Central memory CD8-positive, alpha-beta T cell (primary cell): ENCODE measurements around the gene FITM1.

Source experiments
- ATAC-seq: fragments of 150-1000 bp; cut with Tn5 transposase; replicated peaks from 2 replicates; pipeline ENCODE4 v1.10.0; 2022; ENCODE audit warnings: mild to moderate bottlenecking, moderate FRiP score, moderate number of reproducible peaks; ENCODE audit not compliant: poor library complexity, severe bottlenecking; ENCODE audit errors: extremely low read depth
- DNase-seq, 2 donors: peaks; one replicate each; pipeline ENCODE4 v3.0.0; 2021; ENCODE audit warnings: low spot score in 2 of 2
- H3K27ac Mint-ChIP-seq: one replicate; pipeline ENCODE4 v1.8.0; 2022; ENCODE audit warnings: low read depth, mild to moderate bottlenecking, moderate library complexity, mixed read lengths
- H3K27me3 Mint-ChIP-seq: one replicate; pipeline ENCODE4 v1.8.0; 2022; ENCODE audit warnings: mixed read lengths
- H3K36me3 Mint-ChIP-seq: one replicate; pipeline ENCODE4 v1.8.0; 2022; ENCODE audit warnings: mild to moderate bottlenecking, moderate library complexity, mixed read lengths; ENCODE audit not compliant: insufficient read depth
- H3K4me1 Mint-ChIP-seq: one replicate; pipeline ENCODE4 v1.8.0; 2022; ENCODE audit warnings: mixed read lengths
- H3K4me3 Mint-ChIP-seq: one replicate; pipeline ENCODE4 v1.8.0; 2022; ENCODE audit warnings: mild to moderate bottlenecking, moderate library complexity, mixed read lengths
- H3K9me3 Mint-ChIP-seq: one replicate; pipeline ENCODE4 v1.8.0; 2022; ENCODE audit warnings: mixed read lengths

Gene FITM1, protein sequence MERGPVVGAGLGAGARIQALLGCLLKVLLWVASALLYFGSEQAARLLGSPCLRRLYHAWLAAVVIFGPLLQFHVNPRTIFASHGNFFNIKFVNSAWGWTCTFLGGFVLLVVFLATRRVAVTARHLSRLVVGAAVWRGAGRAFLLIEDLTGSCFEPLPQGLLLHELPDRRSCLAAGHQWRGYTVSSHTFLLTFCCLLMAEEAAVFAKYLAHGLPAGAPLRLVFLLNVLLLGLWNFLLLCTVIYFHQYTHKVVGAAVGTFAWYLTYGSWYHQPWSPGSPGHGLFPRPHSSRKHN

DNA sequence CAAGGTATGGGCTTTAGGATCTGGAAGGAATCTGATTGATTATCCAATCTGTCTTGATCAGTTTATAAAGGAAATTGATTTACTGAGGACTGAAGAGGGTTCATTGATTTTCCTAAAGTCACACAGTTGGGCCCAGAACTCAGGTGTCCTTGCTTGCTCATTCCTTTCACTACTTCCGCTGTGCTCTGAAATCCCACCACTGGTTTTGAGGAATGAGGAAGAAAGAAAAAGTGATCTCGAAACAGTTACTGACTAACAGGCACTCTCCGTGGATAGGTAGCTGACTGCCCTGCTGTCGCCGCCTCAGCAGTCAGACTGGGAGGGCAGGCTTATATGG, at the start of gene FITM1:
Gene FITM1 (plus strand): TSS at position 280 of the 337 bp plus-strand sequence. CDS start 905 bp downstream, outside the sequence.
- Mint-ChIP-seq H3K4me1 (peaks cover 20% of the 10 kb centered on the region), H3K4me3 (no peak within 1 kb of the TSS), H3K27ac (no peak within 1 kb of the TSS), H3K36me3 (peaks cover 3% of the 10 kb centered on the region), H3K27me3 (no peaks in the 10 kb centered on the region), H3K9me3 (no peaks in the 10 kb centered on the region)
- DNase-seq (no peak), ATAC-seq (no peak)

DNA sequence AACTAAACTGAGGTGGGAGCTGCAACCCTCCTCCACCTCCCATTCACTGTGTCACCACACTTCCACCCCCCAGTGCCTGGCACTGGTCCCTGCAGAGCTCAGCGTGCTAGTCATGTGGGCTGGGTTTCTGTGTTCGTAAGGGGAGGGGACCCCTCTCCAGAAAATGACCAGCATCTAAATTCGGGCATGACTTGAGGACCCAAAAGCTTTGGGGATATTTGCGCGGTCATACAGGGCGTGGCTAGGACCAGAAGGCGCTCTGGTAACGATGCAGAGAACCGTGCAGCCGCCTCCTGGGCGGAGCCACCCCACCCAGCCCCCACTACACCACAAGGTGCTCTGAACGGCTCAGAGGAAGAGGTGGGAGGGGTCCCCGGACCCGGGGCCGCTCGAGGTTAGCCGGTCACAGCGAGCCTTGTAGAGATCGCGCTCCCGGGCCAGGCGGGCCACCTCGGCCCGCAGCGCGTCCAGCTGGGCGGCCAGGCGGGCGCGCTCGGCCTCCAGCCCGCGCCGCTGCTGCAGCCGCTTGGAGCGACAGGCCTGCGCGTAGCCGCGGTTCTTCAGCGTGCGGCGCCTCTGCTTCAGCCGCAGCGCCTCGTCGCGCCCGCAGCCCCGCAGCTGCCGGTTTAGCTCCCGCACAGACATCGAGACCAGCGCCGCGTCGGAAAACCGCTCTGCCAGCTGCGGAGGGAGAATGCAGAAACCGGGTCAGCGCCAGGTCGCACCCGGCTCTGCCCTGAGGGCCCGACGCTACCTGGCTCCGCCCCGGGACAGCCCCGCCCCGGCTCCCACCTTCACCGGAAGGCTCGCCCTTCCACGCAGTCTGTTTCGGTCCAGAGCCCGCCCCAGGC, 49.3 kb upstream of the FITM1 start:
- H3K27me3 Mint-ChIP-seq, result no peaks in the 10 kb centered on the region
- DNase-seq, result peak; percentile 33 to 41

DNA sequence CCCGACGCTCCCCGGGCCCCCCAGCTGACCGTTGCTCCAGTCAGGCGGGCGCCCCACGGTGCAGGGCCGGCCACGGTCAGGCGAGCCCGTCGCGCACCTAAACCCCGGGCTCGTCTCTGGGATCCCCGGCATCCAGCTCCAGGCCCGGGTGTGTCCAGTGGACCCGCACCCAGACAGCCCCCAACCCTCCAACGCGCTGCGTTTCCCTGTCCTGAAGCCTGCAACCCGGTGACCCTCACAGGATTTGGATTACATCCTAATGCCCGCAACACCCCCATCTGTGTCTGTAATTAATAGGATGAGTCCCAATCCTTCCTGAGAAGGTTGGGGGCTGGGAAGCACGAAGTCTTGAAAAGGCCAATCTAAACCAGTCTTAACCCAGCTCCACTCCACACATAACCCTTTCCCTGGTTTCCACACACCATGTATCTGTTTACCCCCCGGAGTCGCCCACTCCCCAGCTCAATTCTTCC, 48.7 kb upstream of the FITM1 start:
- peak overlapping the region; percentile 83 for H3K4me3 Mint-ChIP-seq
- H3K9me3 Mint-ChIP-seq, result no peaks in the 10 kb centered on the region

More for the DNA sequence above, 49.3 kb upstream of the FITM1 start:
- no peak overlapping the region for H3K27ac Mint-ChIP-seq
- H3K9me3 Mint-ChIP-seq, result no peaks in the 10 kb centered on the region
- peaks cover 23% of the 10 kb centered on the region for H3K4me1 Mint-ChIP-seq
- peaks cover 7% of the 10 kb centered on the region for H3K36me3 Mint-ChIP-seq
- peak; percentile 85 for ATAC-seq
- H3K4me3 Mint-ChIP-seq, result peak overlapping the region; percentile 83

DNA sequence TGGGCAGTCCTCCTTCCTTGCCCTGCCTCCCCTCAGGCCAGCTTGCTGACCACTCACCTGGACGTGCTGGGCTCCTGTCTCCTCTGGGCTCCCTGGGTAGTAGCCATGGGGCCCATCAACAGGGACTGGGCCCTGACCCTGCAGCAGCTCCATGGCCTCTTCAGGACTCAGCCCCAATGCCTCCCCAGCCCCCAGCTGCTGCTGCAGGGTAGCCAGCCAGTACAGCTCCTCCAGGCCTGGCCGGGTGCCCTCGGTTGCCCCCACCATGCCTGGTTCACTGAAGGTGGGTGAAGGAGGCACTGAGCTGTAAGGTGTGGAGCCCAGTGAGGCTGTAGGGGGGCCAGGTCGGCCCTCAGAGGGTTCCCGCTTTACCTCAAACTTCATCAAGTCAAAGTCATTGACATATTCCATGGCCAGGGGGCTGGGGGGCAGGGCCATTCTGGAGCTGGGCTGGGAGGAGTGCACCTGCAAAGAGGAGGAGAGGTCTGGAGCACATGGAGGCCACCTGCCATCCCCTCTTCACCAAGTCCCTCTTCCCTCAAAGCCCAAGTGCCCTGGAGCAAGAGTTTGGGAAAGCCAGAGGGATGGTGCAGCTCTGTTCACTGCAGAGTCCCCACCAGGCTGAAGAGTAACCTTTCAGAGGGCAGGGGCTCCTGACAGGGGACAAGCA, 47.9 kb upstream of the FITM1 start:
- Mint-ChIP-seq H3K36me3 (peaks cover 7% of the 10 kb centered on the region), H3K4me3 (peak overlapping the region; percentile 83), H3K27ac (peak overlapping the region; percentile 83), H3K4me1 (peaks cover 23% of the 10 kb centered on the region), H3K27me3 (no peaks in the 10 kb centered on the region), H3K9me3 (no peaks in the 10 kb centered on the region)
- no peak for DNase-seq
- ATAC-seq, result no peak

More for the DNA sequence above, 48.7 kb upstream of the FITM1 start:
- H3K4me1 Mint-ChIP-seq, result peaks cover 23% of the 10 kb centered on the region
- DNase-seq (no peak), ATAC-seq (no peak)
- peak overlapping the region; percentile 83 for H3K27ac Mint-ChIP-seq
- H3K27me3 Mint-ChIP-seq, result no peaks in the 10 kb centered on the region
- peaks cover 7% of the 10 kb centered on the region for H3K36me3 Mint-ChIP-seq

DNA sequence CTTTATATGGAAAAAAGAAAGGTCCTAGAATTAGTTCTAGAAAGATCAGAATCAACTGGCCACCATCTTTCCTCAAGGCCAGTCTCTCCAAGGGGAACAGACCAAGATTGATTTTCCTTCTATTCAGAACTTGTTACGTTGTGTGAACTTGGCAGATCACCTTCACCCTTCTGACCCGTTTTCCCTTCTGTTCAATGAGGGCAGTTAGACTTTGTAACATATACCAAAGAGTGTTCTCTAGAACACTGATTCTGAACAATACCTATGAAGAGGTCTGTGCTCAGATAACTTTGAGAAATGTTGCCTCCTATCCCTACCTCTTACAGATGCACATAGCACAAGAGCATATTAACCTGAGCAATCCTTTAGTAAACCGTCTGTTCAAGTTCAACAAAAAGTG, 47.0 kb upstream of the FITM1 start:
- no peaks in the 10 kb centered on the region for H3K27me3 Mint-ChIP-seq
- H3K36me3 Mint-ChIP-seq, result peaks cover 6% of the 10 kb centered on the region
- no peak for ATAC-seq
- no peaks in the 10 kb centered on the region for H3K9me3 Mint-ChIP-seq
- DNase-seq, result no peak
- peaks cover 23% of the 10 kb centered on the region for H3K4me1 Mint-ChIP-seq
- no peak overlapping the region for H3K4me3 Mint-ChIP-seq
- no peak overlapping the region for H3K27ac Mint-ChIP-seq

DNA sequence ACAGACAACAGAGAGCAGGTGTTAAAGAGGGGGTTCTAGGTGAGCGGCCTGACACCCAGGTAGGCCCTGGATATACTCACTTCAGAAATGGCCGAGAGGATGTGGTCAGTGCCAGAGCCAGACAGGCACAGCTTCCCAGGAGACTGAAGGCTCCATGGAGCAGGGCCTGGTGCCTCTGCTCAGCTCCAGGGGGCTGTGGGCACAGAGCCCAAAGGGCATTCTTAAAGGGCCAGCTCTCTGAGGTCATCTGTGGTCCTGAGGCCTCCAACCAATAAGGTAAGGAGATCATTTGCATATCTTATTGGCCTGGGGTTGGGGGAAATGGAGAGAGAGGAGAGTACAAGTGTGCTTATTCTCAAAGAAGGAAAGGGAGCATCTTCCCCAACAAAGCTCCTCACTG, 46.0 kb upstream of the FITM1 start:
- no peak overlapping the region for H3K4me3 Mint-ChIP-seq
- DNase-seq (no peak), ATAC-seq (no peak)
- H3K27ac Mint-ChIP-seq, result no peak overlapping the region
- H3K9me3 Mint-ChIP-seq, result no peaks in the 10 kb centered on the region
- peaks cover 23% of the 10 kb centered on the region for H3K4me1 Mint-ChIP-seq
- peaks cover 6% of the 10 kb centered on the region for H3K36me3 Mint-ChIP-seq
- no peaks in the 10 kb centered on the region for H3K27me3 Mint-ChIP-seq

DNA sequence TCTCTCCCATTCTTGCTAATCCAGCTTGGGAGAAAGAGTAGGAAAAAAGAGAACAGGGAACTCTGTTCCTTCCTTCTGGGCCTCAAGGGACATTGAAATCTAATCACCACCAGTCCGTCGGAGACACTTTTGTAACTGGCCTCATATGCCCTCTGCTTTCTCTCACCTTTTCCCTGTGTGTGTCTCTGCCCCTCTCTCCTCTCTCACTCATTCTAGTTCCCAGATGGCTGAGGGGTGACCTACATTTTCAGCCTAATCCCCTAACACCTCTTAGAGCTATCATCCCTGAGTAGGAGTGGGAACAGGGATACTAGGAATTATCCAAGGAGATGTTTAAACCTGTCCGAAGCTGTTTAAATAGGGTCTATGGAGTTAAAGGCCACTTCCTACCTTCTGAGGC, 45.2 kb upstream of the FITM1 start:
- no peak overlapping the region for H3K27ac Mint-ChIP-seq
- ATAC-seq (no peak), DNase-seq (no peak)
- H3K9me3 Mint-ChIP-seq, result no peaks in the 10 kb centered on the region
- H3K4me3 Mint-ChIP-seq, result no peak overlapping the region
- peaks cover 6% of the 10 kb centered on the region for H3K36me3 Mint-ChIP-seq
- H3K27me3 Mint-ChIP-seq, result no peaks in the 10 kb centered on the region
- peaks cover 17% of the 10 kb centered on the region for H3K4me1 Mint-ChIP-seq

DNA sequence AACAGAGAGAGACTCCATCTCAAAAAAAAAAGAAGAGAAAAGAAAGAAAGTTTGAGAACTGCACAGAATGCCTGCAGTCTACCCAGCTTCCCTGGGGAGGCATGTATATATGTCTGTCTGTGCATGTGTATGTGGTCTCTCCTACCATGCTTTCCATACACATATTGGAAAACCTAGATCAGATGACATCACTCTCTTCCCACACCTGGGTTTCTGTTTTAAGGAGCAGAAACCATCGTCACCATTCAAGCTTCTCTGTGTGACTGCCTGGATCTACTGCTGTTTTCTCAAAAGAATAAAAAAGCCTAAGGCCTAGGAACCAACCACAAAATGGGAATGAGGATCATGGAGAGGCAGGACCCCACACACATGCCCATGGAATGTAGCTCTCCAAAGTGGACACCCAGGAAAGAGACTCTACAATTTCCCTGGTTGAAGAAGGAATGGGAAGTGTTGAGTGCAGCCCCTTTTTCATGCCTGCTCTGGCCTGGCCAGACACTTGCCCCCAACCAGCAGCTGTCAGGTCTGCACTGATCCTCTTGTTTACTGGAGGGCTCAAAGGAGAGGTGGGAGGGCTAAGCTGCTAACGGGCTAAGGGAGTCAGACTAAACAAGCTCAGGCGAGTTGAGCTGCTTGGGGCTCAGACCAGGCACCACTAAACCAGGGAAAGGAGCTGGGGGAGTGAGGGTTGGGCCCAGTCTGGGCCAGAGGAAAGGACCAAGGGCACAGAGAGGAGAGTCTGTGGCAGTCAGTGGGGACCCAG, 44.1 kb upstream of the FITM1 start:
- no peak overlapping the region for H3K4me3 Mint-ChIP-seq
- H3K27me3 Mint-ChIP-seq, result no peaks in the 10 kb centered on the region
- DNase-seq (no peak), ATAC-seq (no peak)
- H3K4me1 Mint-ChIP-seq, result peaks cover 15% of the 10 kb centered on the region
- peaks cover 6% of the 10 kb centered on the region for H3K36me3 Mint-ChIP-seq
- no peaks in the 10 kb centered on the region for H3K9me3 Mint-ChIP-seq
- no peak overlapping the region for H3K27ac Mint-ChIP-seq

DNA sequence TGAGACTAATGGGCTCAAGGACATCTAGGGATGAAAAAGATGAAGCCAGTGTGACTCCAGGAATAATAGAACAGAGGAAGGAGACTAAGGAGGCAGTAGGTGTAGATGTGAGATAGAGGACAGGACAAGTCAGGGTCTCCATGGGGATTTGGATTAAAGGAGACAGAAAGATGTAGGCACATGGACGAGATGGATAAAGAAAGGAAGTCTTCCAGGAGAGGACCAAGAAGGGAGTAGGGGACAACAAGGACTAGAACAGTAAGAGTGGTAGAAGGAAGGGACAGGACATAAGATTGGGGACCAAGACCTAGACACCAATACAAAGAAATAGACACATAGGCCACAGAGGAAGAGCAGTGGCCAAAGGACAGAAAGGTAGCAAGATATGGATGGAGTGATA, 43.5 kb upstream of the FITM1 start:
- H3K27ac Mint-ChIP-seq, result no peak overlapping the region
- H3K36me3 Mint-ChIP-seq, result peaks cover 3% of the 10 kb centered on the region
- no peaks in the 10 kb centered on the region for H3K27me3 Mint-ChIP-seq
- ATAC-seq (no peak), DNase-seq (no peak)
- H3K4me1 Mint-ChIP-seq, result peaks cover 11% of the 10 kb centered on the region
- H3K4me3 Mint-ChIP-seq, result no peak overlapping the region
- H3K9me3 Mint-ChIP-seq, result no peaks in the 10 kb centered on the region

DNA sequence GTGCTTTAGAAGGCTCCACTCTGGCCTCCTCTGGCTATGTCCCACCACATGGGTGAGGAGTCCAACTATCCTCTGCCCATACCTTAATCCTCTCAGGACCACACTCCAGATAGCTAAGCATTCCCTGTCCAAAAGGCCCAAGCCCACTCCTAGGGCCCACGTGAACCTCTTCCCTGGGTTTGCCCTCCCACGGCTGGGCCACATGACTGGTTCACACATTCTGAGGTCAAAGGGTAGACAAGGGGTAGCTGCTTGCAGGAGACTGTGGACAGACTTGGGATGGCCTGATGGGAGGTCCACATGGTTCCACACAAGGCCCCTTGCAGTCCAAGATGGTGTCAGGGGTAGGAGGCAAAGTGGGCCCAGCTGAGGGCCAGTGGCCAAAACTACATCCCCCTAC, 42.4 kb upstream of the FITM1 start:
- H3K9me3 Mint-ChIP-seq, result no peaks in the 10 kb centered on the region
- ATAC-seq, result no peak
- no peak overlapping the region for H3K4me3 Mint-ChIP-seq
- no peaks in the 10 kb centered on the region for H3K27me3 Mint-ChIP-seq
- DNase-seq, result no peak
- H3K27ac Mint-ChIP-seq, result no peak overlapping the region
- no peaks in the 10 kb centered on the region for H3K36me3 Mint-ChIP-seq
- peaks cover 8% of the 10 kb centered on the region for H3K4me1 Mint-ChIP-seq

DNA sequence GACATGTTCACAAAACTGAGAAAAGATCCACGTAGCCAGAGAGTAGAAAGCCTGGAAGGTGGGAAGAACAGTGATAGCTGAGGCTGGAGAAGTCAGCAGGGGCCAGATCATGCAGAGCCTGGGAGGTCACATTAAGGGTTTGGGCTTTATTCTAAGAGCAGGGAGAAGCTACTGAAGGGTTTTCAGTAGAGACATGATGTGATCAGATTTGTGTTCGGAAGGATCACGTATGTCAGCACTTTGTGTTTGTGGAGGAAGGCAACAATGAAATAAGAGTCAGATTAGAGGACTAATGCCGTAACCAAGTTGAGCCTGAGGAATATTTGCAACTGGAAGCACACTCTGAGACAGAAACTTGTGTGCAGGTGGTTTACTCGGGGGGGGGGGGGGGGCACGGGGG, 40.6 kb upstream of the FITM1 start:
- H3K4me1 Mint-ChIP-seq, result peaks cover 21% of the 10 kb centered on the region
- no peaks in the 10 kb centered on the region for H3K9me3 Mint-ChIP-seq
- ATAC-seq (no peak), DNase-seq (no peak)
- H3K27ac Mint-ChIP-seq, result no peak overlapping the region
- H3K36me3 Mint-ChIP-seq, result peaks cover 3% of the 10 kb centered on the region
- no peaks in the 10 kb centered on the region for H3K27me3 Mint-ChIP-seq
- H3K4me3 Mint-ChIP-seq, result no peak overlapping the region

DNA sequence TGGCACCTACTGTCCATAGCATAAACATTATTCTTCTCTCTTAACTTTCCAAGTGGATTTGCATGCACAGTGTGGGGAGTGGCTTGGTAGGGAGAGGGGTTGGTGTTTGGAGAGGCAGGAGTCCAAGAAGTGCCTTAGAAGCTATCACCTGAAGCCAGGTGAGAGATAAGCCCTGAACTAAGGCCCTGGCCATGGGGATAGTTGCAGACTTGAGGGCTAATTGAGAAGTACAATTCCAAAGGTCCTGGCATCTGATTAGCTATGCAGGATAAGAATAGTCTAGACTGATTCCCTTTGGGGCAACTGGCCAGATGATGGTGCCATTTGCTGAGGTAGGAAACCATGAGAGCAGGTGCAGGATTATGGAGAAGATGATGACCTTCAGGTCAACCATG, 38.4 kb upstream of the FITM1 start:
- H3K27me3 Mint-ChIP-seq, result no peaks in the 10 kb centered on the region
- peaks cover 38% of the 10 kb centered on the region for H3K4me1 Mint-ChIP-seq
- H3K4me3 Mint-ChIP-seq, result peak overlapping the region; percentile 94
- no peak for DNase-seq
- no peaks in the 10 kb centered on the region for H3K9me3 Mint-ChIP-seq
- no peak overlapping the region for H3K27ac Mint-ChIP-seq
- ATAC-seq, result no peak
- H3K36me3 Mint-ChIP-seq, result peaks cover 8% of the 10 kb centered on the region
